ENCODE data around the gene PTPRD.

Gene PTPRD

DNA sequence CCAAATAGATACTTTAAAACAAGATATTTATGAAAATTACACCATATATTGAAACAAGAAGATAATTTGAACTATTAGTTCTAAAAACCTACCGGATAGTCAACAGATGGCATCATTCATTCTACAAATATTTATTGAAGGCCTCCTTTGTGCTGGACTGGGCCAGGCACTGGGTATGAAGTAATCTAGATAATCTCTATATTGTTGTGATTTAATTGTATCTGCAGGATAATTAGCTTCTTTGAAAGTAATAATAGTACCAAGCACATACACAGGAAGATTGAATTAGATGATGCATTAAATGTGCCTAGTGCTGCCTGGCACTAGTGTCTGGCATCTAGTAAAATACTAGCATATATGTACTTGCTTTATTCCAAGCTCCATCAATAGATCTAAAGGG is 2078.0 kb downstream of the PTPRD start:
- Histone ChIP-seq H3K27me3 (ENCODE audit: control insufficient read depth, low read length) (no peaks in the 10 kb centered on the region), H3K4me1 (ENCODE audit: control insufficient read depth, low read length) (no peaks in the 10 kb centered on the region), H3K27ac (ENCODE audit: low read depth, low read length) (no peak overlapping the region), H3F3A (ENCODE audit: control insufficient read depth, insufficient read depth) (no peaks in the 10 kb centered on the region), H3K36me3 (ENCODE audit: control insufficient read depth, low read length) (no peaks in the 10 kb centered on the region), H3K4me2 (ENCODE audit: low read length) (no peak overlapping the region), H3K9me3 (ENCODE audit: control insufficient read depth, insufficient read depth, low read length) (no peaks in the 10 kb centered on the region), H3K4me3 (ENCODE audit: low read length) (no peak overlapping the region), H3K9me2 (replicated peaks; ENCODE audit: control insufficient read depth, low read length) (no peaks in the 10 kb centered on the region), H4K20me1 (ENCODE audit: control insufficient read depth, insufficient read depth, low read depth, low read length) (no peaks in the 10 kb centered on the region), H3K79me2 (ENCODE audit: control insufficient read depth, low read length) (no peaks in the 10 kb centered on the region)
- TF ChIP-seq, protein P1, sequence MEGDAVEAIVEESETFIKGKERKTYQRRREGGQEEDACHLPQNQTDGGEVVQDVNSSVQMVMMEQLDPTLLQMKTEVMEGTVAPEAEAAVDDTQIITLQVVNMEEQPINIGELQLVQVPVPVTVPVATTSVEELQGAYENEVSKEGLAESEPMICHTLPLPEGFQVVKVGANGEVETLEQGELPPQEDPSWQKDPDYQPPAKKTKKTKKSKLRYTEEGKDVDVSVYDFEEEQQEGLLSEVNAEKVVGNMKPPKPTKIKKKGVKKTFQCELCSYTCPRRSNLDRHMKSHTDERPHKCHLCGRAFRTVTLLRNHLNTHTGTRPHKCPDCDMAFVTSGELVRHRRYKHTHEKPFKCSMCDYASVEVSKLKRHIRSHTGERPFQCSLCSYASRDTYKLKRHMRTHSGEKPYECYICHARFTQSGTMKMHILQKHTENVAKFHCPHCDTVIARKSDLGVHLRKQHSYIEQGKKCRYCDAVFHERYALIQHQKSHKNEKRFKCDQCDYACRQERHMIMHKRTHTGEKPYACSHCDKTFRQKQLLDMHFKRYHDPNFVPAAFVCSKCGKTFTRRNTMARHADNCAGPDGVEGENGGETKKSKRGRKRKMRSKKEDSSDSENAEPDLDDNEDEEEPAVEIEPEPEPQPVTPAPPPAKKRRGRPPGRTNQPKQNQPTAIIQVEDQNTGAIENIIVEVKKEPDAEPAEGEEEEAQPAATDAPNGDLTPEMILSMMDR (IDR thresholded peaks at IDR 0.05; ENCODE audit: low read depth, low read length, poor library complexity, severe bottlenecking), result no peak
- no peak for TF ChIP-seq EZH2phosphoT487 (IDR thresholded peaks at IDR 0.05; ENCODE audit: borderline replicate concordance, low read length)

DNA sequence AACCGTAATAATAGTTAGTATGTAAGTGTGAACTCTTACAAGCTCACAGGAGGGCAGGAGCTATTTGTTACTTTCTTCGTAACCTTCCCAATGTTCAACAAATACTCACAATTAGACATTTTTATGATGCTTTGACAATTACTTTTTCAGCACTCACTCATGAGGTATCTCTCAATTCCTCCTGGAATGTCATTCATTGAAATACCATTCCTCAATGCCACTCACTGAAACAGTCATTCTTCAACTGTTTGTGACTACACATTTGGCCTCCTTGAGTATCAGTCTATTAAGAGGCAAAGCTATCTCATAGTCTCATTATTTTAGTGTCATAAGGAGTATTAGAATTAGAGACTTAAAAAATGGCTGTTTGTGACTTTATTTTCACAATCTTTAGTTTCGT is 2079.1 kb downstream of the PTPRD start:
- no peak for TF ChIP-seq EZH2phosphoT487 (IDR thresholded peaks at IDR 0.05; ENCODE audit: borderline replicate concordance, low read length)
- TF ChIP-seq, protein P1 (IDR thresholded peaks at IDR 0.05; ENCODE audit: low read depth, low read length, poor library complexity, severe bottlenecking), result no peak
- Histone ChIP-seq H3K9me2 (replicated peaks; ENCODE audit: control insufficient read depth, low read length) (no peaks in the 10 kb centered on the region), H3K27me3 (ENCODE audit: control insufficient read depth, low read length) (no peaks in the 10 kb centered on the region), H3K27ac (ENCODE audit: low read depth, low read length) (no peak overlapping the region), H3K79me2 (ENCODE audit: control insufficient read depth, low read length) (no peaks in the 10 kb centered on the region), H3K4me2 (ENCODE audit: low read length) (no peak overlapping the region), H3K4me3 (ENCODE audit: low read length) (no peak overlapping the region), H3K36me3 (ENCODE audit: control insufficient read depth, low read length) (no peaks in the 10 kb centered on the region), H3K9me3 (ENCODE audit: control insufficient read depth, insufficient read depth, low read length) (no peaks in the 10 kb centered on the region), H4K20me1 (ENCODE audit: control insufficient read depth, insufficient read depth, low read depth, low read length) (no peaks in the 10 kb centered on the region), H3F3A (ENCODE audit: control insufficient read depth, insufficient read depth) (no peaks in the 10 kb centered on the region), H3K4me1 (ENCODE audit: control insufficient read depth, low read length) (no peaks in the 10 kb centered on the region)

DNA sequence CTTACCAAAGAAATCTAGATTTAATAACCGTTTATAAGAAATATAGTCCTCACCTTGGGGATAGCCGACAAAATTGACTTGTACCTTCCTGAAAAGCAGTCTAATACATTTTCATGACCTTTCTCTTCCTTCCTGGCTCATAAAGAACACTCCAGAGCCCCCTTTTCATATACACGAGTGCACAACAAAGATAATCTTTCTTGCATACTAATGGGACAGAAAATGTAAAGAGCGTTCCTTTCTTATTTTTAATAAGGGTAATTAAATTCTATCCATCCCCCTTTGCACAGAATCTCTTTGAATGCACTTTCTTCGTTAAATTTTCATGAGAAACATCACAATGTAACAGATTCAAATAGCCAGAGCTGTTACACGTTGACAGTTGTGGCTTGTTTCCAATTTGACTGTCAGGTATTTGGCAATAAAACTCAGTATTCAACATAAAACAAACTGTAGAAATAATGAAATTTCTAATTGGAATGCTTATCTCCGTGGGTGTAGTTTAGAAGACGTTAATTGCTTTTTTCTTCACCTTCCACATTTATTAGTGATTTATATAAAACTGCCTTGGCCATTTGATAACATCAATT is 2080.9 kb downstream of the PTPRD start:
- no peaks in the 10 kb centered on the region for H4K20me1 ChIP-seq (ENCODE audit: control insufficient read depth, insufficient read depth, low read depth, low read length)
- no peaks in the 10 kb centered on the region for H3K79me2 ChIP-seq (ENCODE audit: control insufficient read depth, low read length)
- no peaks in the 10 kb centered on the region for H3K27me3 ChIP-seq (ENCODE audit: control insufficient read depth, low read length)
- H3K4me2 ChIP-seq (ENCODE audit: low read length), result no peak overlapping the region
- no peaks in the 10 kb centered on the region for H3F3A ChIP-seq (ENCODE audit: control insufficient read depth, insufficient read depth)
- H3K36me3 ChIP-seq (ENCODE audit: control insufficient read depth, low read length), result no peaks in the 10 kb centered on the region
- no peaks in the 10 kb centered on the region for H3K4me1 ChIP-seq (ENCODE audit: control insufficient read depth, low read length)
- H3K9me2 ChIP-seq (replicated peaks; ENCODE audit: control insufficient read depth, low read length), result no peaks in the 10 kb centered on the region
- no peak overlapping the region for H3K27ac ChIP-seq (ENCODE audit: low read depth, low read length)
- H3K4me3 ChIP-seq (ENCODE audit: low read length), result no peak overlapping the region
- no peak for TF ChIP-seq EZH2phosphoT487 (IDR thresholded peaks at IDR 0.05; ENCODE audit: borderline replicate concordance, low read length)
- TF ChIP-seq, protein P1 (IDR thresholded peaks at IDR 0.05; ENCODE audit: low read depth, low read length, poor library complexity, severe bottlenecking), result no peak
- no peaks in the 10 kb centered on the region for H3K9me3 ChIP-seq (ENCODE audit: control insufficient read depth, insufficient read depth, low read length)

All from DOHH2 (cell line).